H1 (cell line): ENCODE results near the gene WNT11. TPM values are rescaled to one million over a fixed set of nuclear protein-coding genes. Genes with fewer than 3 reads are reported as not detected.

ENCODE experiments used
- RFX5 ChIP-seq: IDR thresholded peaks from 2 replicates; pipeline ENCODE4 v1.6.1; 2011; ENCODE audit warnings: low read depth, low read length, improper control_type of control experiment, borderline replicate concordance
- polyA plus RNA-seq, 7 experiments: library from polyadenylated mRNA; depleted of rRNA in 3 of 7; stranded (reverse) in 5 of 7; unstranded in 2 of 7; fragments of >200 nt in 5 of 7; fragments of 200-250 nt in 2 of 7; gene quantifications; 1 replicate in 5 of 7; 2 replicates in 1 of 7; 4 replicates in 1 of 7; pipeline versions ENCODE4 v1.2.1 to v1.2.3, GENCODE V29; 2011 to 2013; ENCODE audit warnings: missing spikeins in 2 of 7, mixed read lengths in 2 of 7
- total RNA-seq: library from RNA; stranded (reverse); fragmentation: NEBNext Ultra II Directional; extraction: Animal tissue kit (Norgen Biotek cat#: 25700); gene quantifications from 2 replicates; pipeline ENCODE4 v1.2.1, GENCODE V29; 2021

The WNT11 gene
- total and polyA plus RNA-seq, 2 of the 8 experiments (the other 6 are each of a cell fraction or from before 2014, with no cell fraction given) = 0.11 to 0.45 TPM

GRCh38 chr11:76169473-76169896, 36.8 kb downstream of the WNT11 start (continued):
- no peak for TF ChIP-seq RFX5
